Neuronal stem cell (in vitro differentiated cells): ENCODE measurements around the gene MACF1.

Experiments used
- DNase-seq: peaks from one replicate; pipeline ENCODE4 v3.0.0-alpha.2; 2013; ENCODE audit warnings: low spot score
- H2AFZ ChIP-seq: one replicate; pipeline ENCODE4 v1.6.1; 2013; ENCODE audit warnings: mild to moderate bottlenecking, low read length, inconsistent platforms
- H2AK5ac ChIP-seq: 2 replicates; pipeline ENCODE4 v1.6.1; 2013; ENCODE audit warnings: low read depth, mild to moderate bottlenecking, inconsistent platforms, low read length, moderate library complexity, mixed read lengths
- H2BK120ac ChIP-seq: 2 replicates; pipeline ENCODE4 v1.6.1; 2013; ENCODE audit warnings: low read depth, mild to moderate bottlenecking, inconsistent platforms, low read length, moderate library complexity, mixed read lengths
- H2BK12ac ChIP-seq: one replicate; pipeline ENCODE4 v1.6.1; 2013; ENCODE audit warnings: low read length, inconsistent platforms
- H2BK15ac ChIP-seq: 2 replicates; pipeline ENCODE4 v1.6.1; 2013; ENCODE audit warnings: mild to moderate bottlenecking, low read length, inconsistent platforms, mixed read lengths
- H2BK5ac ChIP-seq: one replicate; pipeline ENCODE4 v1.6.1; 2013; ENCODE audit warnings: inconsistent platforms, mild to moderate bottlenecking, low read length, moderate library complexity
- H3K14ac ChIP-seq: one replicate; pipeline ENCODE4 v1.6.1; 2013; ENCODE audit warnings: low read length, inconsistent platforms
- H3K18ac ChIP-seq: 2 replicates; pipeline ENCODE4 v1.6.1; 2013; ENCODE audit warnings: low read length, inconsistent platforms
- H3K23ac ChIP-seq: 2 replicates; pipeline ENCODE4 v1.6.1; 2013; ENCODE audit warnings: low read depth, mild to moderate bottlenecking, mixed read lengths, low read length, inconsistent platforms; ENCODE audit not compliant: poor library complexity
- H3K27ac ChIP-seq: replicated peaks from 3 replicates; pipeline ENCODE4 v1.5.1; 2013; ENCODE audit warnings: low read length, inconsistent platforms
- H3K27me3 ChIP-seq, 3 experiments: 2 replicates each; pipeline ENCODE4 v1.6.1; 2013; ENCODE audit warnings: low read length in 3 of 3, mild to moderate bottlenecking in 2 of 3, inconsistent platforms in 1 of 3, low read depth in 1 of 3, mixed read lengths in 1 of 3, moderate library complexity in 1 of 3; ENCODE audit not compliant: control insufficient read depth in 3 of 3, insufficient read depth in 3 of 3
- H3K36me3 ChIP-seq, 2 donors: replicated peaks in 1 of 2; 2 replicates each; pipeline ENCODE4 v1.6.1; 2013; ENCODE audit warnings: low read length in 2 of 2; ENCODE audit not compliant: control insufficient read depth in 2 of 2, insufficient read depth in 2 of 2
- H3K4ac ChIP-seq: 2 replicates; pipeline ENCODE4 v1.6.1; 2013; ENCODE audit warnings: inconsistent platforms, mild to moderate bottlenecking, low read length, moderate library complexity
- H3K4me1 ChIP-seq, 2 donors: 1 replicate in 1 of 2; 2 replicates in 1 of 2; pipeline ENCODE4 v1.6.1; 2013; ENCODE audit warnings: low read length in 2 of 2, low read depth in 1 of 2; ENCODE audit not compliant: control insufficient read depth in 2 of 2, insufficient read depth in 1 of 2
- H3K4me2 ChIP-seq: one replicate; pipeline ENCODE4 v1.6.1; 2013; ENCODE audit warnings: mild to moderate bottlenecking, low read length, inconsistent platforms; ENCODE audit not compliant: insufficient read depth, poor library complexity, severe bottlenecking
- H3K4me3 ChIP-seq, 2 donors: 2 replicates each; pipeline ENCODE4 v1.5.1; 2013; ENCODE audit warnings: low read length in 2 of 2, mild to moderate bottlenecking in 2 of 2, inconsistent platforms in 1 of 2, moderate library complexity in 1 of 2
- H3K79me1 ChIP-seq: one replicate; pipeline ENCODE4 v1.6.1; 2013; ENCODE audit warnings: low read depth, mild to moderate bottlenecking, inconsistent platforms, low read length, moderate library complexity
- H3K9ac ChIP-seq: one replicate; pipeline ENCODE4 v1.6.1; 2013; ENCODE audit warnings: mild to moderate bottlenecking, low read depth, low read length, inconsistent platforms; ENCODE audit not compliant: poor library complexity
- H3K9me3 ChIP-seq, 2 donors: replicated peaks in 1 of 2; 2 replicates each; pipeline versions ENCODE3 to v1.6.1; 2013; ENCODE audit warnings: low read length in 2 of 2, mild to moderate bottlenecking in 2 of 2, inconsistent platforms in 1 of 2, low read depth in 1 of 2, mixed read lengths in 1 of 2, moderate library complexity in 1 of 2; ENCODE audit not compliant: control insufficient read depth in 2 of 2, insufficient read depth in 1 of 2
- H4K8ac ChIP-seq: one replicate; pipeline ENCODE4 v1.6.1; 2013; ENCODE audit warnings: low read depth, mild to moderate bottlenecking, inconsistent platforms, low read length, moderate library complexity
- H4K91ac ChIP-seq: one replicate; pipeline ENCODE4 v1.6.1; 2013; ENCODE audit warnings: low read length, low read depth, mild to moderate bottlenecking, inconsistent platforms; ENCODE audit not compliant: poor library complexity
- WGBS, 2 donors: extraction: QIAGEN DNeasy Blood & Tissue Kit; methylation state at CpG; one replicate each; pipeline ENCODE4 v1.1.7; 2013; ENCODE audit warnings: missing lambda C conversion rate in 2 of 2, mixed read lengths in 1 of 2; ENCODE audit not compliant: insufficient read length in 2 of 2, insufficient replicate concordance in 1 of 2; ENCODE audit errors: extremely low coverage in 2 of 2; 5-methylcytosine and 5-hydroxymethylcytosine counted together

The MACF1 gene

GRCh38 chr1:39243302-39243701, 38.8 kb downstream of the MACF1 start:
- H3K79me1 ChIP-seq: peaks cover 3% of the 10 kb centered on the region
- peaks cover 0 to 1% of the 10 kb centered on the region in 2 donors for H3K4me1 ChIP-seq
- H3K4ac ChIP-seq: no peak overlapping the region
- no peak overlapping the region for H3K18ac ChIP-seq
- no peak overlapping the region for H3K4me2 ChIP-seq
- no peak overlapping the region for H3K27ac ChIP-seq
- no peak overlapping the region for H4K8ac ChIP-seq
- peaks cover 0 to 13% of the 10 kb centered on the region in 2 donors for H3K36me3 ChIP-seq
- no peak overlapping the region for H3K9ac ChIP-seq
- H2AFZ ChIP-seq: no peak overlapping the region
- no peak overlapping the region for H3K23ac ChIP-seq
- no CpG with 5 or more reads among the region's 2 CpGs for WGBS, 2 donors
- no peak overlapping the region for H2AK5ac ChIP-seq
- no peak overlapping the region for H2BK12ac ChIP-seq
- H2BK5ac ChIP-seq: no peak overlapping the region
- H3K27me3 ChIP-seq: no peaks in the 10 kb centered on the region
- H2BK120ac ChIP-seq: no peak overlapping the region
- no peak for DNase-seq
- H2BK15ac ChIP-seq: no peak overlapping the region
- H3K4me3 ChIP-seq: no peak overlapping the region
- H3K9me3 ChIP-seq: no peaks in the 10 kb centered on the region
- no peak overlapping the region for H3K14ac ChIP-seq
- no peak overlapping the region for H4K91ac ChIP-seq

DNA sequence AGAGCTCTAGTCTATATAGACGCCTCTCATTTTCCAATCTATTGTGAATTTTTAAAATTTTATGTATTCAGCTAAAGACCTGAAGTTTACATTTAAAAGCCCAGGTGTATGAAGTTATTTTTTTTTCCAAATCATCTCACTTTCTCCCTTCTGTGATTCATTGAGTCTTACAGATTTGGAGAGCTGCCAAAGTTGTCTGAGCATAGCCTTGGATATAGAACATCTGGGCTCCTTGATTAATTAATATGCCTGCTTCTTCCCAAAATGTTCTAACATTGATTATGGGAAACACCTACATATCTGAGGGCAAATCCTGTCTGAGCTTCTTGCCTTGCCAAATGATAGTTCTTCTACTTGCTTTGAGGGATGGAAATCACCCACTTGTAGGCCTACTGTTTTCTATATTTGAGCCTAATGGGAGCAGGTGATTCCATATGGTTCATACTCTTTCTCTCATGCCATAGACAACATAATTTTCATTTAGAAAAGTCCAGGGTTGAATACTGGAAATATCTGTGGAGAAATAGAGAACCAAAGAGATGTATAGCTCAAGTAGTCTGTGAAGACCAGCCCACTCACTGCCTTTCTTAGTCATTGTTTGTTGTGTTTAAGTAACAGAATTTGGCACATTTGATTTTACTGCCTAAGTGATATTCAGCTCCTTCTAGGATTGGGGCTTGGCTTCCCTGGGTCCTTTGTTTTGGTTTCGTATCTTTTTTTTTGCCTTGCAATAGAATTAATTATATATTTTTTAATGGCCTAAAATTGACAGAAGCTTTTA, 46.2 kb downstream of the MACF1 start:
- no peak overlapping the region for H2BK120ac ChIP-seq
- no CpG with 5 or more reads among the region's 2 CpGs for WGBS, 2 donors

GRCh38 chr1:39255222-39255621, 50.7 kb downstream of the MACF1 start:
- Histone ChIP-seq H3K27me3 (no peaks in the 10 kb centered on the region), H3K79me1 (peaks cover 6% of the 10 kb centered on the region), H2BK120ac (no peak overlapping the region), H3K14ac (no peak overlapping the region), H3K4ac (no peak overlapping the region), H2AK5ac (no peak overlapping the region), H2AFZ (no peak overlapping the region), H3K18ac (no peak overlapping the region), H2BK5ac (no peak overlapping the region), H4K8ac (no peak overlapping the region), H3K36me3 (peaks cover 21 to 98% of the 10 kb centered on the region in 2 donors), H2BK12ac (no peak overlapping the region), H2BK15ac (no peak overlapping the region), H3K9ac (no peak overlapping the region), H3K23ac (no peak overlapping the region), H3K27ac (no peak overlapping the region), H3K4me1 (no peaks in the 10 kb centered on the region), H3K4me2 (no peak overlapping the region), H3K9me3 (no peaks in the 10 kb centered on the region), H3K4me3 (no peak overlapping the region), H4K91ac (no peak overlapping the region)
- DNase-seq: no peak
- WGBS, 2 donors: no CpG with 5 or more reads among the region's 1 CpG

More for the DNA sequence above, 46.2 kb downstream of the MACF1 start:
- no peak overlapping the region for H2BK15ac ChIP-seq
- no peak for DNase-seq
- no peak overlapping the region for H2AFZ ChIP-seq
- no peak overlapping the region for H4K91ac ChIP-seq
- H3K4ac ChIP-seq: no peak overlapping the region
- H3K14ac ChIP-seq: no peak overlapping the region
- no peak overlapping the region for H3K23ac ChIP-seq
- no peak overlapping the region for H2BK12ac ChIP-seq
- H2AK5ac ChIP-seq: no peak overlapping the region
- no peak overlapping the region for H3K9ac ChIP-seq
- no peaks in the 10 kb centered on the region for H3K4me1 ChIP-seq
- no peak overlapping the region for H3K4me3 ChIP-seq
- H3K36me3 ChIP-seq: peaks cover 13 to 70% of the 10 kb centered on the region in 2 donors
- no peak overlapping the region for H2BK5ac ChIP-seq
- H3K27me3 ChIP-seq: no peaks in the 10 kb centered on the region
- H3K9me3 ChIP-seq: no peaks in the 10 kb centered on the region
- no peak overlapping the region for H3K27ac ChIP-seq
- H3K79me1 ChIP-seq: peaks cover 5% of the 10 kb centered on the region
- no peak overlapping the region for H3K4me2 ChIP-seq
- no peak overlapping the region for H4K8ac ChIP-seq
- H3K18ac ChIP-seq: no peak overlapping the region

- Histone ChIP-seq H3K27me3 (no peaks in the 10 kb centered on the region), H2BK12ac (no peak overlapping the region), H2AK5ac (no peak overlapping the region), H3K23ac (no peak overlapping the region), H3K27ac (no peak overlapping the region), H3K14ac (no peak overlapping the region), H3K9ac (no peak overlapping the region), H2BK5ac (no peak overlapping the region), H3K79me1 (peaks cover 5% of the 10 kb centered on the region), H2BK15ac (no peak overlapping the region), H3K36me3 (peaks cover 16 to 83% of the 10 kb centered on the region in 2 donors), H4K8ac (no peak overlapping the region), H3K4me3 (no peak overlapping the region), H3K9me3 (no peaks in the 10 kb centered on the region), H2BK120ac (no peak overlapping the region), H2AFZ (no peak overlapping the region), H3K4me2 (no peak overlapping the region), H3K18ac (no peak overlapping the region), H3K4me1 (no peaks in the 10 kb centered on the region), H4K91ac (no peak overlapping the region), H3K4ac (no peak overlapping the region)
- WGBS, 2 donors: no CpG with 5 or more reads among the region's 7 CpGs
- DNase-seq: peak; percentile 69
Observed at GRCh38 chr1:39258146-39258924, 53.8 kb downstream of the MACF1 start.
